ENCODE data around the gene CCDC107.
"Not testable (repeated sequence)": the region's sequence is repeated elsewhere in the genome, so short reads cannot be mapped to it uniquely, and the experiment has no call there.

CCDC107 gene

GRCh38 chr9:35658137-35658967 lies at the start of gene CCDC107:
CCDC107 (plus strand) TSS chr9:35658292; CDS start chr9:35658380, 88 bp downstream.
- peak; percentile 57 for DNase-seq

- DNase-seq: no peak
Observed at GRCh38 chr9:35609001-35609819, 48.9 kb upstream of the CCDC107 start.

- no peak for DNase-seq
Observed at GRCh38 chr9:35609820-35610163, 48.3 kb upstream of the CCDC107 start.

GRCh38 chr9:35611230-35611797 lies 46.8 kb upstream of the CCDC107 start:
- DNase-seq: no peak

- DNase-seq: not testable (repeated sequence)
Observed at GRCh38 chr9:35612066-35612465, 46.0 kb upstream of the CCDC107 start.

- no peak for DNase-seq
Observed at GRCh38 chr9:35612843-35613242, 45.2 kb upstream of the CCDC107 start.

- DNase-seq: no peak
Observed at GRCh38 chr9:35615981-35616680, 42.0 kb upstream of the CCDC107 start.

- DNase-seq: no peak
Observed at GRCh38 chr9:35616681-35617459, 41.2 kb upstream of the CCDC107 start.

GRCh38 chr9:35617548-35617947 lies 40.5 kb upstream of the CCDC107 start:
- no peak for DNase-seq

GRCh38 chr9:35618325-35618727 lies 39.8 kb upstream of the CCDC107 start, which contains the start of gene CD72:
CD72 (minus strand) TSS chr9:35618413; CDS start chr9:35618303, 110 bp downstream.
- DNase-seq: no peak

GRCh38 chr9:35618854-35619799 lies 39.0 kb upstream of the CCDC107 start:
- no peak for DNase-seq

- no peak for DNase-seq
Observed at GRCh38 chr9:35619800-35620158, 38.3 kb upstream of the CCDC107 start.

GRCh38 chr9:35627575-35627974 lies 30.5 kb upstream of the CCDC107 start:
- no peak for DNase-seq

- DNase-seq: no peak
Observed at GRCh38 chr9:35628389-35628991, 29.6 kb upstream of the CCDC107 start.

- no peak for DNase-seq
Observed at GRCh38 chr9:35629597-35629996, 28.5 kb upstream of the CCDC107 start.

GRCh38 chr9:35635730-35636129 lies 22.4 kb upstream of the CCDC107 start:
- no peak for DNase-seq

- DNase-seq: no peak
Observed at GRCh38 chr9:35636135-35636876, 21.8 kb upstream of the CCDC107 start.

- not testable (repeated sequence) for DNase-seq
Observed at GRCh38 chr9:35636877-35637246, 21.2 kb upstream of the CCDC107 start.

- DNase-seq: not testable (repeated sequence)
Observed at GRCh38 chr9:35637427-35637955, 20.6 kb upstream of the CCDC107 start.

GRCh38 chr9:35638751-35639150 lies 19.3 kb upstream of the CCDC107 start:
- not testable (repeated sequence) for DNase-seq
